Fibroblast of lung (primary cell): Measurements from ENCODE around the gene TMEM92.

Experiments
- EZH2 ChIP-seq: IDR thresholded peaks from 2 replicates; pipeline ENCODE4 v1.5.1; 2012; ENCODE audit warnings: low read length, control low read depth, mild to moderate bottlenecking; ENCODE audit errors: missing control alignments
- TF ChIP-seq, protein P1 (sequence below), 2 donors: IDR thresholded peaks in 1 of 2; conservative IDR thresholded peaks in 1 of 2; 1 replicate in 1 of 2; 2 replicates in 1 of 2; pipeline ENCODE4 v1.5.1; 2011 to 2012; ENCODE audit warnings: low read length in 2 of 2, control low read depth in 1 of 2, inconsistent platforms in 1 of 2, low read depth in 1 of 2, mild to moderate bottlenecking in 1 of 2

DNA sequence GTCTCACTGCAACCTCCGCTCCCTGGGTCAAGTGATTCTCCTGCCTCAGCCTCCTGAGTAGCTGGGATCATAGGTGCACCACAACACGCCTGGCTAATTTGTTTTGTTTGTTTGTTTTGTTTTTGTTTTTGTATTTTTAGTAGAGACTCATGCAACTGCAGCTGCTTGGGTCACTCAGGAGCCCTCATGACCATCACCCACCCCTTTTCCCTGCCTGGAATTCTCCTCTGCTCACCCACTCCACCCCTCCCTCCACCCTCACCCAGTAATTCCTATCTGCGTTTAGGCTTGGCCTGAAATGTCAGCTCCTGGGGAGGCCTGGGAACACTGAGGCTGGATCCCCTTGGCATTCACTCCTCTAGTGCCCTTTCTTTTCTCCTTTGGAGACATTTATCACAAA, 25.5 kb downstream of the TMEM92 start:
- TF ChIP-seq, protein P1, sequence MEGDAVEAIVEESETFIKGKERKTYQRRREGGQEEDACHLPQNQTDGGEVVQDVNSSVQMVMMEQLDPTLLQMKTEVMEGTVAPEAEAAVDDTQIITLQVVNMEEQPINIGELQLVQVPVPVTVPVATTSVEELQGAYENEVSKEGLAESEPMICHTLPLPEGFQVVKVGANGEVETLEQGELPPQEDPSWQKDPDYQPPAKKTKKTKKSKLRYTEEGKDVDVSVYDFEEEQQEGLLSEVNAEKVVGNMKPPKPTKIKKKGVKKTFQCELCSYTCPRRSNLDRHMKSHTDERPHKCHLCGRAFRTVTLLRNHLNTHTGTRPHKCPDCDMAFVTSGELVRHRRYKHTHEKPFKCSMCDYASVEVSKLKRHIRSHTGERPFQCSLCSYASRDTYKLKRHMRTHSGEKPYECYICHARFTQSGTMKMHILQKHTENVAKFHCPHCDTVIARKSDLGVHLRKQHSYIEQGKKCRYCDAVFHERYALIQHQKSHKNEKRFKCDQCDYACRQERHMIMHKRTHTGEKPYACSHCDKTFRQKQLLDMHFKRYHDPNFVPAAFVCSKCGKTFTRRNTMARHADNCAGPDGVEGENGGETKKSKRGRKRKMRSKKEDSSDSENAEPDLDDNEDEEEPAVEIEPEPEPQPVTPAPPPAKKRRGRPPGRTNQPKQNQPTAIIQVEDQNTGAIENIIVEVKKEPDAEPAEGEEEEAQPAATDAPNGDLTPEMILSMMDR (conservative IDR thresholded peaks at IDR 0.05 in 1 of 2, IDR thresholded peaks at IDR 0.05 in 1 of 2; ENCODE audit: low read depth in 1 of 2, low read length in 2 of 2): no peak
- TF ChIP-seq EZH2: no peak
